Measurements from ENCODE around the gene TAF1C.

Gene TAF1C

GRCh38 chr16:84182680-84183571, 3.9 kb downstream of the TAF1C start:
- no peak for DNase-seq

GRCh38 chr16:84182104-84182503, 4.8 kb downstream of the TAF1C start:
- DNase-seq, result no peak

GRCh38 chr16:84181144-84181915, 5.5 kb downstream of the TAF1C start:
- no peak for DNase-seq

GRCh38 chr16:84180519-84181140, 6.2 kb downstream of the TAF1C start:
- no peak for DNase-seq

- no peak for DNase-seq
These were observed 7.1 kb downstream of the TAF1C start for GRCh38 chr16:84179612-84180320.

GRCh38 chr16:84178892-84179611, 7.8 kb downstream of the TAF1C start:
- DNase-seq, result no peak

- no peak for DNase-seq
These were observed 8.6 kb downstream of the TAF1C start for GRCh38 chr16:84178146-84178765.

GRCh38 chr16:84177741-84178073, 9.2 kb downstream of the TAF1C start:
- DNase-seq, result no peak

- no peak for DNase-seq
These were observed 10.4 kb downstream of the TAF1C start for GRCh38 chr16:84176192-84177053.

GRCh38 chr16:84175350-84176081, 11.3 kb downstream of the TAF1C start:
- DNase-seq, result peak; percentile 63 to 64

GRCh38 chr16:84174396-84174795, 12.5 kb downstream of the TAF1C start:
- DNase-seq, result no peak

- no peak for DNase-seq
These were observed 17.0 kb downstream of the TAF1C start for GRCh38 chr16:84169765-84170310.

GRCh38 chr16:84166796-84167695, 19.8 kb downstream of the TAF1C start:
- no peak for DNase-seq

- DNase-seq, result no peak
These were observed 21.1 kb downstream of the TAF1C start for GRCh38 chr16:84165746-84166145.

- DNase-seq, result no peak
These were observed 25.1 kb downstream of the TAF1C start for GRCh38 chr16:84161801-84162200.

- no peak for DNase-seq
These were observed 25.8 kb downstream of the TAF1C start for GRCh38 chr16:84161037-84161436.

GRCh38 chr16:84159800-84160199, 27.1 kb downstream of the TAF1C start:
- no peak for DNase-seq

GRCh38 chr16:84159007-84159406, 27.9 kb downstream of the TAF1C start:
- DNase-seq, result no peak

GRCh38 chr16:84156342-84156784, 30.5 kb downstream of the TAF1C start:
- no peak for DNase-seq
